AG04450 (cell line): ENCODE results near the gene KLC3. TPM values are rescaled to one million over a fixed set of nuclear protein-coding genes. Genes with fewer than 3 reads are reported as not detected.
"Not testable (repeated sequence)": the region's sequence is repeated elsewhere in the genome, so short reads cannot be mapped to it uniquely, and the experiment has no call there.

Experiments used
- CTCF ChIA-PET: fragments of 300-600, 350-600 bp; formaldehyde crosslinking; extraction: SDS; loops from one replicate; lab custom pipeline; 2022; ENCODE audit warnings: antibody characterized with exemption, inconsistent platforms; lab: Charles Lee
- POLR2A ChIA-PET: fragments of 350-600 bp; formaldehyde crosslinking; extraction: SDS; loops from one replicate; lab custom pipeline; 2021; ENCODE audit warnings: antibody characterized with exemption, inconsistent platforms; lab: Yijun Ruan, JAX
- DNase-seq: peaks from one replicate; pipeline ENCODE4 v3.0.0-alpha.2; 2011; ENCODE audit warnings: low read depth, low spot score
- H3K27ac ChIP-seq: one replicate; pipeline ENCODE4 v1.5.1; 2012; ENCODE audit warnings: low read depth, low read length, control low read depth
- H3K27me3 ChIP-seq: one replicate; pipeline ENCODE4 v1.6.0; 2012; ENCODE audit warnings: low read length; ENCODE audit not compliant: control insufficient read depth, insufficient read depth
- H3K4me3 ChIP-seq: 2 replicates; pipeline ENCODE4 v1.5.1; 2011; ENCODE audit warnings: mild to moderate bottlenecking, low read depth, low read length, control low read depth
- H3K9me3 ChIP-seq: 2 replicates; pipeline ENCODE4 v1.5.1; 2012; ENCODE audit warnings: low read length; ENCODE audit not compliant: control insufficient read depth, insufficient read depth
- CTCF ChIP-seq: IDR thresholded peaks from 2 replicates; pipeline ENCODE4 v1.5.1; 2011; ENCODE audit warnings: low read depth, low read length, control low read depth, inconsistent platforms
- polyA plus RNA-seq: library from polyadenylated mRNA; depleted of rRNA; stranded (reverse); fragments of >200 nt; gene quantifications from 2 replicates; pipeline ENCODE4 v1.2.3, GENCODE V29; 2011

Gene KLC3
- polyA plus RNA-seq, 1 experiment, result not detected

GRCh38 chr19:45306518-45307027 is 34.0 kb upstream of the KLC3 start:
- CTCF ChIA-PET, result no interaction called here
- H3K4me3 ChIP-seq, result no peak overlapping the region
- TF ChIP-seq CTCF, result no peak
- peaks cover 13% of the 10 kb centered on the region for H3K9me3 ChIP-seq
- peaks cover 2% of the 10 kb centered on the region for H3K27me3 ChIP-seq
- POLR2A ChIA-PET, result interaction anchor here (0.6 kb wide), 1 partner anchor 23 kb away, joined by 6 read pairs; no protein-coding TSS in a partner anchor
- DNase-seq, result no peak
- H3K27ac ChIP-seq, result no peak overlapping the region

- ChIA-PET POLR2A (interaction anchor here (0.6 kb wide), 1 partner anchor 32 kb away, joined by 8 read pairs; no protein-coding TSS in a partner anchor), CTCF (no interaction called here)
- H3K9me3 ChIP-seq, result peaks cover 13% of the 10 kb centered on the region
- no peak overlapping the region for H3K27ac ChIP-seq
- no peak overlapping the region for H3K4me3 ChIP-seq
- no peak for DNase-seq
- TF ChIP-seq CTCF, result no peak
- peaks cover 2% of the 10 kb centered on the region for H3K27me3 ChIP-seq
Measured at GRCh38 chr19:45307361-45307760, 33.2 kb upstream of the KLC3 start.

- CTCF ChIA-PET, H3K27me3 ChIP-seq, H3K27ac ChIP-seq, DNase-seq, POLR2A ChIA-PET, H3K4me3 ChIP-seq: not testable (repeated sequence)
- H3K9me3 ChIP-seq, result peaks cover 13% of the 10 kb centered on the region; the same call in 1 of the 2 replicates
Measured at GRCh38 chr19:45309322-45309721, 31.2 kb upstream of the KLC3 start.

- no peak for DNase-seq
- no peak for TF ChIP-seq CTCF
Measured at GRCh38 chr19:45311621-45312020, 28.9 kb upstream of the KLC3 start.

GRCh38 chr19:45312285-45312684 is 28.3 kb upstream of the KLC3 start:
- CTCF ChIA-PET, H3K9me3 ChIP-seq, H3K4me3 ChIP-seq, POLR2A ChIA-PET, H3K27ac ChIP-seq, DNase-seq: not testable (repeated sequence)
- peaks cover 18% of the 10 kb centered on the region for H3K27me3 ChIP-seq

More at GRCh38 chr19:45311621-45312020, 28.9 kb upstream of the KLC3 start:
- ChIA-PET CTCF (no interaction called here), POLR2A (no interaction called here)
- H3K9me3 ChIP-seq, result peaks cover 10% of the 10 kb centered on the region; the same call in 1 of the 2 replicates
- H3K27ac ChIP-seq, result no peak overlapping the region
- H3K27me3 ChIP-seq, result peaks cover 16% of the 10 kb centered on the region
- H3K4me3 ChIP-seq, result no peak overlapping the region

GRCh38 chr19:45314708-45315245 is 25.8 kb upstream of the KLC3 start:
- no peaks in the 10 kb centered on the region; the same call in 1 of the 2 replicates for H3K9me3 ChIP-seq
- H3K27me3 ChIP-seq, result peaks cover 18% of the 10 kb centered on the region
- CTCF ChIA-PET, result no interaction called here
- no peak overlapping the region for H3K4me3 ChIP-seq
- H3K27ac ChIP-seq, result no peak overlapping the region
- POLR2A ChIA-PET, result interaction anchor here (0.6 kb wide), 1 partner anchor 190 kb away, joined by 3 read pairs; no protein-coding TSS in a partner anchor
- TF ChIP-seq CTCF, result no peak
- DNase-seq, result no peak
